GM12872 (cell line): ENCODE measurements around the gene CACNA1H.
A peak's percentile ranks its signal among the peaks of the same experiment; 100 is the strongest.

Experiments used
- TF ChIP-seq, protein P1 (sequence below): IDR thresholded peaks from 3 replicates; pipeline ENCODE4 v1.5.1; 2011; ENCODE audit warnings: low read depth, mild to moderate bottlenecking, low read length, moderate library complexity; ENCODE audit not compliant: insufficient read depth

Gene CACNA1H

DNA sequence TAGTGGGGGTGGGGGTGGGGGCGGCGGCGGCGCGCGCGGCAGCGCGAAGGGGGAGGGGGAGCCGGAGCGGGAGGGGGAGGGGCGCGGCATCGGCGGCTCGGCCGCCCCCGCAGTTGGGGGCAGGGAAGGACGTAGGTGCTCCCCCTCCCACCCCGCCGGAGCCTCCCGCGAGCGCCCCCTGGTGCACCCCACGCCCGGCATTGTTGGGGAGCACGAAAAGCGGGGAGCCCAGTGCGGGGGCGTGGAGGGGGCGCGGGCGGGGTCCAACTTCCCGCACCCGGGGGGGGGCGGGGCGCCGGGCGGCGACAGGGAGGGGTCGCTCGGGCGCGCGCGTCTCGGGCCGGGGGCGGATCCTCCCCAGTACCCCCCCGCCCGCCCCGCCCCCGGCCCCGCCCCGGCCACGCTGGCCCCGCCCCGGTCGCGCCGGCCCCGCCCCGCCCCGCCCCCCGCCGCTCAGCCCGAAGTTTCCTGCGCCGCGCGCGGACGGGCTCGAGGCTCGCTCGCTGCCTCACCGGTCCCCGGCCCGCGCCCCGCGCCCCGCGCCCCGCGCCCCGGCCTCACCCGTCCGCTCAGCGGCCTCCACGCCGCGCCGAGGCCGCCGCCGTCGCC, at the start of gene CACNA1H:
Gene CACNA1H, plus strand, starts transcription at position 456 of the 609 bp plus-strand sequence. CDS start 632 bp downstream, outside the sequence.
- TF ChIP-seq, protein P1, sequence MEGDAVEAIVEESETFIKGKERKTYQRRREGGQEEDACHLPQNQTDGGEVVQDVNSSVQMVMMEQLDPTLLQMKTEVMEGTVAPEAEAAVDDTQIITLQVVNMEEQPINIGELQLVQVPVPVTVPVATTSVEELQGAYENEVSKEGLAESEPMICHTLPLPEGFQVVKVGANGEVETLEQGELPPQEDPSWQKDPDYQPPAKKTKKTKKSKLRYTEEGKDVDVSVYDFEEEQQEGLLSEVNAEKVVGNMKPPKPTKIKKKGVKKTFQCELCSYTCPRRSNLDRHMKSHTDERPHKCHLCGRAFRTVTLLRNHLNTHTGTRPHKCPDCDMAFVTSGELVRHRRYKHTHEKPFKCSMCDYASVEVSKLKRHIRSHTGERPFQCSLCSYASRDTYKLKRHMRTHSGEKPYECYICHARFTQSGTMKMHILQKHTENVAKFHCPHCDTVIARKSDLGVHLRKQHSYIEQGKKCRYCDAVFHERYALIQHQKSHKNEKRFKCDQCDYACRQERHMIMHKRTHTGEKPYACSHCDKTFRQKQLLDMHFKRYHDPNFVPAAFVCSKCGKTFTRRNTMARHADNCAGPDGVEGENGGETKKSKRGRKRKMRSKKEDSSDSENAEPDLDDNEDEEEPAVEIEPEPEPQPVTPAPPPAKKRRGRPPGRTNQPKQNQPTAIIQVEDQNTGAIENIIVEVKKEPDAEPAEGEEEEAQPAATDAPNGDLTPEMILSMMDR = no peak

DNA sequence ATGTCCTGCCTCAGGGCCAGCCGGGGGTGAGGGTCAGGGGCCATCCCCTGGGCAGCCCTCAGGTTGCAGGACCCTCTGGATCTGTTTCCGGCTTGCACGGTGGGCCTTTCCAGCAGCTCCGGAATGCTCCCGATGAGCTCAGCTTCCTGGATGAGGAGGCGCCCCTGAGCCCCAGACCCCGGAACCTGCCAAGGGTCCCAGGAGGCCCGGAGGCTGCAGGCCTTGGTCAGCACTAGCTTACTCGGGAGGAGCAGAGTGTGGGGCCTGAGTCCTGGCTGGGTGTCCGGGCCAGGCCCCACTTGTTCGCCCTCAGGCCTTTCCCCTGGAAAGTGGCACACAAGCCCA, 49.3 kb upstream of the CACNA1H start:
- TF ChIP-seq, protein P1 = no peak

DNA sequence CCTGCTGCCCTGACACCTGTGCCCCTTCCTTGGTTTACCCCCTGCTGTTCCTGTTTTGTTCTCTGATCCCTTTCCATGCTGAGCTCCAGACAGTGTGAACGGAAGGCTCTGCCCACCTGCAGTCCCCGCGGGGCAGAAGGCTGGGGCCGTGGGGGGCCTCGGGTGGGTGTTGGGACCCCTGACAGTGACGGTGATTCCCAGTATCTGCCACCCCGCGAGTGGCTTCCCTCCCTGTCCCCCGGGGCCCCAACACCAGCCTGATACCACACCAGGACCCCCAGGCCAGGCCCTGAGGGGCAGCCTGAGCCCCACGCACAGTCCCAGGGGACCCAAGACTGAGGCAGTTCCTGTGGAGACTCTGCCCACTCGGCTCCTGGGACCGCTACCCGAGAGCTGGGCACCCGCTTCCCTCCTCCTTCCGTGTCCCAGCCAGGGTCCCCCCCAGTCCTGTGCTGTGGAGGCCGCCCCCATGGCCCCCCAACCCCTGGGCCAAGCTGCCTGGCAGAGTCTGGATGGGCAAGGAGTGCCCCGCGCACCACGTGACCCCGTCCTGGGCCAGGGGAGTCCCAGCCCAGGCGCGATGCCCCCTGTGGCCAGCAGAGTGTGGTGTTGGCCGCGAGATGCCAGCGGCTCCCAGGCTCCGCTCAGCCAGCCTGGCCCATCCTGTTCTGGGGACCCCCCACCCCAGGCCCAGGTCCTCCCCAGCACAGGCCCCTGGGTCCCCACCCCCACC, 46.9 kb upstream of the CACNA1H start:
- TF ChIP-seq, protein P1 = peak; percentile 55

DNA sequence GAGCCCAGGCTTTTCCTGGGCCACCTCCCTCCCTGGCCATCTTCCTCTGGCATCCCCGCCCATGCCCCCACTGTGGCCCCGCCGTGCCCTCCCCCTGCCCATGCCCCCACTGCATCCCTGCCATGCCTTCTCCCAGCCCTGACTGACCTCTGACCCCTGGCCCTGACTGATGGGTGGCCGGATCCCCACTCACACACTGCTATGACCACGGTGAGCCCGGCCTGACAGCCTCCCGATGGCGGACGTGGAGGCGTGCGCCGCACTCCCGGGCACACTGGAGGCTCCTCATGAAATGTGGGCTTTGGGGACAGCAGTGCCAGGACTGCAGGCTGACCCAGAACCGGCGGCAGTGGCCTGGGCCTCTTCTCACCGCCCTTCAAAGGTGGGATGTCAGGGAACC, 46.2 kb upstream of the CACNA1H start:
- TF ChIP-seq, protein P1 = no peak

DNA sequence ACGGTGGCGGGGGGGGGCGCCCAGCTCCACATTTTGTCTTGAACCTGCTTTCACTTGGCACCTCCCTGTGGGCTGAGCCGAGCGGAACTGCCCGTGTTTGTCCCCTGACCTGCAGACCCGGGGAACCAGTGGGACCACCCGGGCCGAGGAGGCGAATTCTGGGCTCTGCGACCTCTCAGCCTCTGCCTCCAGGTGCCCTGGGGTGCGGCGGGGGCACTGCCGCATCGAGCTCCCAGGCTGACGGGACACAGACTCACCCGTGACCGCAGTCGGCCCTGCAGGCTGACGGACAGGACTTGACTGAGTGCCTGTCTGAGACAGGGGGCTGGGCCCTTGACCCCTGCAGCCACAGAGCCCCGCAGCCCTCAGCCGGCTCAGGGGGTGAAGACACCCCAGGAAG, 45.8 kb upstream of the CACNA1H start:
- TF ChIP-seq, protein P1 = no peak

DNA sequence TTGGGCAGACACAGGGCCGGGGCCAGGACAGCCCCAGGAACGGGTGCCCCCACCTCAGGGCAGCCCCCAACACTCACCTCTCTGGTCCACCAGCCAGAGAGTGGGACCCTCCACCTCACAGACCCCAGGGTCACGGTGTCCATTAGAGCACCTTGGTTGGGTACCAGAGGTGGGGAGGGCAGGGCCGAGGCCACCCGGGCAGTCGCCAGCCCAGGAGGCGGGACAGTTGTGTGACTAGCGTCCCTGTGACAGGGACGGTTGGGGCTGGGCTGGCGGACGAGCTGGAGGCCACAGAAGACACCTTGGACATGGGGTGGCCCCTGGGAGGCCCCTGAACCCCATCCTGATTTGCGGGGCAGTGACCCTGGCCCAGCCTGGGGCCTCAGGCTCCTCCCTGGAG, 45.2 kb upstream of the CACNA1H start:
- TF ChIP-seq, protein P1 = no peak

DNA sequence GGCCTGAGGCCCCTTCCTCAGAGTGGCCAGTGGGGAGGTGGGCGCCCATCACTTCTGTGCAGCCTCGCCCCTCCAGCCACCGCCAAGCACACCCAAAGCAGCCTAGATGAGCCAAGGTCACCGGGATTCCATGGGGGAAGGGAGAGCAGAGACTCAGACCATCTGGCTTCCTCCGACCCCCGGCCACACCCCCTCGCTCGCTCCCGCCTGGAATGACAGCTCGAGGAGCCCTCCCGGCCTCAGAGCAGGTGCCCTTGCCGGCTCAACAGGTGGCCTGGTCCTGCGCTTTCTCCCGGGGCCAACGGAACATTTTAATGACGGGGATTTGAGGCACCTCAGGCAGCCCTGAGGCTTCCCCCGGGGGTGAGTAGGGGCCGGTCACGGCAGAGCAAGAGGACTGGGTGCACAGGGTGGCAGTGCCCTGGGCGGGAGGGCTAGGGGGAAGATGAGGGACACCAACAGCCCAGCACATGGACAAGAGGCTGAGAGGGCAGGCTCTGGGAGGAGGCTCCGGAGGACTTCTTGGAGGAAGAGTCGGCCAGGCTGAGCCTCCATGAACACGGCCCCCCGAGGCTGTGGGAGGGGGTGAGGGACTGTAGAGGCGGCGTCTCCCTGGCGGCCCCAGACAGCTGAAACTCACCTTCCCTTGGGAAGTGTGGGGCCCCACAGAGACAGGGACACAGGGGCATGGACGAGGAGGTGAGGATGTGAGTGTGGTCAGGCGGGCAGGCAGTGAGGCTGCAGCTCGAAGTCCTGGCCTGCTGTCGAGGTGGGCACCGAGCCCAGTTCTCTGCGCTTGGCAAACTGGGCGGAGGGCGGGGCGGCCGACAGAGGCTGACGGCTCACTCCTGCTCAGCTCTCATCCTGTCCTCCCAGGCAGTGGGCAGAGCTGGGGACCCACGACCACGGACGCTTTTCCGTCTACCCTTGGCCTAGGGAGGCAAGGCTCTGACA, 44.3 kb upstream of the CACNA1H start:
- TF ChIP-seq, protein P1 = no peak
